PC-3 (cell line): ENCODE measurements around the gene CCDC178.

Experiments used
- CTCF ChIP-seq: fragments of 300-600 bp; sonication (generic); conservative IDR thresholded peaks from 2 replicates; pipeline ENCODE4 v1.5.1; 2017; ENCODE audit warnings: antibody characterized with exemption, low read depth, mild to moderate bottlenecking, low read length
- EZH2 ChIP-seq: fragments of 300-600 bp; sonication (generic); IDR thresholded peaks from one replicate; pipeline ENCODE4 v1.6.1; 2017; ENCODE audit warnings: antibody characterized with exemption, mild to moderate bottlenecking, low read length; ENCODE audit not compliant: unreplicated experiment
- EZH2phosphoT487 ChIP-seq: fragments of 300-600 bp; sonication (generic); IDR thresholded peaks from 2 replicates; pipeline ENCODE4 v1.6.1; 2018; ENCODE audit warnings: mild to moderate bottlenecking, antibody characterized with exemption, low read length, borderline replicate concordance

GRCh38 chr18:33146014-33146413, 294.5 kb downstream of the CCDC178 start:
- no peak for TF ChIP-seq CTCF
- no peak for TF ChIP-seq EZH2phosphoT487
- TF ChIP-seq EZH2 = no peak
